ENCODE measurements around the gene PIP5K1B.

GRCh38 chr9:68953771-68954170 lies 248.7 kb downstream of the PIP5K1B start:
- TF ChIP-seq ARNTL (CRISPR knock-in tag; IDR thresholded peaks at IDR 0.05; ENCODE audit: borderline replicate concordance, low read depth) (no peak), ZNF565 (CRISPR knock-in tag; conservative IDR thresholded peaks at IDR 0.05; ENCODE audit: low read depth) (no peak), POU6F1 (CRISPR knock-in tag; IDR thresholded peaks at IDR 0.05; ENCODE audit: borderline replicate concordance, low read depth) (no peak), PATZ1 (CRISPR knock-in tag; IDR thresholded peaks at IDR 0.05; ENCODE audit: borderline replicate concordance) (no peak), TOX (CRISPR knock-in tag; IDR thresholded peaks at IDR 0.05; ENCODE audit: borderline replicate concordance) (no peak), ZFP3 (CRISPR knock-in tag; IDR thresholded peaks at IDR 0.05) (no peak), GLIS3 (CRISPR knock-in tag; IDR thresholded peaks at IDR 0.05) (no peak), BACH2 (CRISPR knock-in tag; IDR thresholded peaks at IDR 0.05; ENCODE audit: borderline replicate concordance) (no peak), ZC3H10 (CRISPR knock-in tag; IDR thresholded peaks at IDR 0.05) (no peak), ZNF8 (CRISPR knock-in tag; IDR thresholded peaks at IDR 0.05) (no peak)

All from SK-N-SH treated with all-trans-retinoic acid at 6 μM for 48 hours (cell line).